ENCODE results near the gene IFI44.

Gene IFI44

GRCh38 chr1:78651241-78651640, 1.6 kb downstream of the IFI44 start:
- no peak for DNase-seq (ENCODE audit: low read depth, low spot score)

- no peak for DNase-seq (ENCODE audit: low read depth, low spot score)
Measured at GRCh38 chr1:78652019-78652560, 2.5 kb downstream of the IFI44 start.

GRCh38 chr1:78658901-78659300, 9.3 kb downstream of the IFI44 start:
- DNase-seq (ENCODE audit: low read depth, low spot score), result no peak

- no peak for DNase-seq (ENCODE audit: low read depth, low spot score)
Measured at GRCh38 chr1:78663923-78664322, 14.3 kb downstream of the IFI44 start.

GRCh38 chr1:78664763-78665162, 15.1 kb downstream of the IFI44 start:
- DNase-seq (ENCODE audit: low read depth, low spot score), result no peak

GRCh38 chr1:78665809-78666208, 16.2 kb downstream of the IFI44 start:
- no peak for DNase-seq (ENCODE audit: low read depth, low spot score)

- DNase-seq (ENCODE audit: low read depth, low spot score), result no peak
Measured at GRCh38 chr1:78667939-78668338, 18.3 kb downstream of the IFI44 start.

GRCh38 chr1:78668427-78668826, 18.8 kb downstream of the IFI44 start:
- no peak for DNase-seq (ENCODE audit: low read depth, low spot score)

- no peak for DNase-seq (ENCODE audit: low read depth, low spot score)
Measured at GRCh38 chr1:78672428-78672827, 22.8 kb downstream of the IFI44 start.

GRCh38 chr1:78673120-78673519, 23.5 kb downstream of the IFI44 start:
- DNase-seq (ENCODE audit: low read depth, low spot score), result peak; percentile 9

GRCh38 chr1:78676347-78676982, 26.8 kb downstream of the IFI44 start:
- DNase-seq (ENCODE audit: low read depth, low spot score), result no peak

- DNase-seq (ENCODE audit: low read depth, low spot score), result no peak
Measured at GRCh38 chr1:78676993-78677392, 27.4 kb downstream of the IFI44 start.

GRCh38 chr1:78677788-78678187, 28.2 kb downstream of the IFI44 start:
- no peak for DNase-seq (ENCODE audit: low read depth, low spot score)

GRCh38 chr1:78678324-78678723, 28.7 kb downstream of the IFI44 start:
- DNase-seq (ENCODE audit: low read depth, low spot score), result no peak

- no peak for DNase-seq (ENCODE audit: low read depth, low spot score)
Measured at GRCh38 chr1:78681265-78681664, 31.6 kb downstream of the IFI44 start.

- DNase-seq (ENCODE audit: low read depth, low spot score), result no peak
Measured at GRCh38 chr1:78682496-78682895, 32.9 kb downstream of the IFI44 start.

- DNase-seq (ENCODE audit: low read depth, low spot score), result no peak
Measured at GRCh38 chr1:78683079-78683478, 33.4 kb downstream of the IFI44 start.

- no peak for DNase-seq (ENCODE audit: low read depth, low spot score)
Measured at GRCh38 chr1:78687315-78687714, 37.7 kb downstream of the IFI44 start.

GRCh38 chr1:78687914-78688313, 38.3 kb downstream of the IFI44 start:
- no peak for DNase-seq (ENCODE audit: low read depth, low spot score)

- DNase-seq (ENCODE audit: low read depth, low spot score), result no peak
Measured at GRCh38 chr1:78688697-78689096, 39.1 kb downstream of the IFI44 start.

- no peak for DNase-seq (ENCODE audit: low read depth, low spot score)
Measured at GRCh38 chr1:78690516-78690915, 40.9 kb downstream of the IFI44 start.

- DNase-seq (ENCODE audit: low read depth, low spot score), result no peak
Measured at GRCh38 chr1:78691995-78692747, 42.5 kb downstream of the IFI44 start.

- DNase-seq (ENCODE audit: low read depth, low spot score), result no peak
Measured at GRCh38 chr1:78699813-78700212, 50.2 kb downstream of the IFI44 start.

Measured in ELF-1 (cell line).